Hematopoietic multipotent progenitor cell treated with erythropoietin and hydrocortisone succinate and interleukin-3 and kit ligand, for 4 days (in vitro differentiated cells): ENCODE results near the gene HOXB7.

Experiments
- DNase-seq: peaks from one replicate; pipeline ENCODE4 v3.0.0-alpha.2; 2015

The HOXB7 gene

GRCh38 chr17:48622857-48623256 lies 12.0 kb upstream of the HOXB7 start:
- DNase-seq, result no peak

GRCh38 chr17:48621410-48622392 lies 10.9 kb upstream of the HOXB7 start:
- DNase-seq, result no peak

DNA sequence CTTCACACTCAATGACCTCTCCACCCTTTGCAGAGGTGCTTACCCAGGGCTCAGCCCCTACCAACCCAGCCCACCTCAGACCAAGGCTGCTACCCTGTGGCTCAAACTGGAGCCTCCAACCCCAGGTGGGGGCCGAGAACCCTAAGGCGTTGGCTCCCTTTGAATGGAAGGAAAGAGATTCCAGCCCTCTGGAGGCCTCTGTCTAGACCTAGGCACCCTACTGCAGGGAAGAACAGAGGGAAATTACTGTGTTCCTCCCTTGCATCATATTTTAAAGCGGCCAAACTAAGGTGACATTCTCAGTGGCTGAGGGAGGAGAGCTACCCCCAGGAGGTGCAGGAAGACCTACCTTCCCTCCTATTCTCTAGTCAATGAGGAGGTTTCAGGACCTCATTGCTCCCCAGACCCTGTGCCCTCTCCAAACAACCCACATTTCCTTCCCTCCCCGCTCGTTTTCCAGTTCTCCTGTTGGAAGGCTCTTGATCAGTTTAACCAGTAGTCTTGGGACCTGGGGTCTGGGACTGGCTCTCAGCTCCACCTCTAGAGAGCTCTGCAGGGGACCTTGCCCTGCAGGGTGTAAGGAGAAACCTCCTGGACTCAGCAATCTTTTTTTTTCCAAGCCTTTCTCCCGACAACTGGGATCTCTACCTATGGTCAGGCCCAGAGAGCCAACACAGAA lies 9.8 kb upstream of the HOXB7 start:
- no peak for DNase-seq

DNA sequence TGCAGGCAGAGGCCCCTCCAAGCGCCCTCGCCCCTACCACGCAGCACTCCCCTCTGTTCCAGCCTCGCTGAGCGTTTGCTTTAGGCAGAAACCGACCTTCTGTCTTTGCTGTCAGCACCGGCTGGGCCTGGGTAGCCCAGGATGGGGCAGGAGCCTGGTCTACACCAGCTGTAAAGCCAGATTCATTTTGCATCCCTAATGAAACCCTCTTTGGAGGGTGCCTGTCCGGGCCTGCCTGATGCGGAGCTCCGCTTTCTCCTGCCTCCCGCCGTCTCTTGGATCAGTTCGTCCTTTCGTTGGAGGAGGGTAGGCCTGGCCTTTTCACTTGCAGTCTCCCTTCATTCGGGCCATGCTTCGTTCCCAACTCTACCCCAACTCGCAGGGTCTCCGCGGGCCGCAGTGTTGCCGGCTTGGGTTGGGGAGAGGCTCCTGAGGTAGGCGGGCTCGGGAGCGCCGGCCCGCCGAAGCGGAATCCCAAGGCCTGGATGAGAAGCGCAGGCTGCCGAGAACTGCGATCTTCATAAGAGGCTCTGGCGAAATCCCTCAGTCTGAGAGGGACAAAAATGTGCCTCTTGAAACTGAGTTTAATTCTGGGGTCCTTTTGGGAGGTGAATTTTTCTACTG lies 9.1 kb upstream of the HOXB7 start:
- no peak for DNase-seq

DNA sequence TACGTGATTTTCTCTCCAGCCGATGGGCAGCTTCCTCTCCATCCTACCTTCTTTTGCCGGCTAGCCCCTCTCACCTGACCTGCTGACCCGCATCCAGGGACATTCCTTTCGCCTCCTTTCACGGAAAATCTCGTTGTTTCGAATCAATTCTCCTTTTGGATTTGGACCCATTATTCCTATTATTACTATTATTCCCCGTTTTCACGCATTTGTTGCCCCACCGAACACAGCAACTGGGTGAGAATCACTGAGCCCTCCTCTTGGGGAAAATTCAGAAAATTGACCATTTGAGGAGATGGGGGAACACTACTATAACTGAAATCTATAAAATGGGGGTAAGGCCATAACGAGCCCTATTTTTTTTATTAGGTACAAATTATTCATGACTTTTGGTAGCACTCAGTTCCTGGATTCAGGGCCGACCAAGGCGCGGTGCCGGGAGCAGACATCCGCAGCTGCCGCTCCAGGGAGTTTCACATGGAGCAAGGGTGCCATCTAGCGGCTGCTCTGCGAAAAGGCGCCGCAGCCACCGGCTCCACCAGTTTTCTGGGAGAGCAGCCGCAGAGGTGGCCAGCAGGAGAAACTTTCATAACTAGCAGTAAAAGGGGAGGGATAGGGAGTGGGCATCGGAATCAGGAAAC lies 7.6 kb upstream of the HOXB7 start:
- peak; percentile 91 for DNase-seq

- no peak for DNase-seq
These were observed 6.8 kb upstream of the HOXB7 start for GRCh38 chr17:48617471-48618255.

GRCh38 chr17:48616717-48617470 lies 6.1 kb upstream of the HOXB7 start:
- no peak for DNase-seq

DNA sequence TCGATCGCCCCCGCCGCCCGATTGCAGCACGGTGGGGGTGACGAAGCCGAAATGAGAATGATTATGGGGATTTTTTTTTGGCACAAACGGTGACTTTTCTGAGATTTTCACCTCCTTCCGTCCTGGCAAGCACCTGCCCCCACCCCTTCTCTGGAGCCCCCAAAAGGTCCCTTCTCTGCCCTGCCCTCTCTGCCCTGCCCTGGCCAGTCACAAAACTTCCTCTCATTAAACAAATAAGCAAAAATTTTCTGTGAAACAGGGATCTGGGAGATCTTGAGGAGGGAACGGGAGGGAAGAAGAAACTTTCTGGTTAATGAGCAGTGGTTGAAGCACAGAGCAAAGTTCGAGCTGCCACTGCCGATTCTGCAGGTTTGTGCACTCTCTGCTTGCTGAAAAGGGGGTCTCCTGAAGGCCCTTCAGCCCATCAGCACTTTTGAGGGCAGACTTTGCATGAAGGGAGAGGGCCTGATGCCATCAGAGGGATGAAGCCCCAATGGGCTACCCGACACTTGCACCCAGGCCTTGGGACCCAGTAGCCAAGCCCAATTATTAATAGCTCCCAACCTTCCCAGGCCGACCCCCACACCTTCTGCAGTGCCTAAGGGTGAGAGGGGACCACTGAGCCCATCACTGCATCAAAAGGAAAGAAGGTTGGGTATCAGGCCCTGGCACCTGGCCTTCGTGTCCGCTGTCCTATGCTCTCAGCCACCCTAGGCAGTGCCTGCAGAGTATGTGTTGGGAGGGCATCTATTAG lies 5.3 kb upstream of the HOXB7 start:
- no peak for DNase-seq

GRCh38 chr17:48615047-48615962 lies 4.5 kb upstream of the HOXB7 start, which contains the start of gene HOXB8:
HOXB8 (minus strand) TSS chr17:48615292; CDS start chr17:48614704, 588 bp downstream.
- no peak for DNase-seq

DNA sequence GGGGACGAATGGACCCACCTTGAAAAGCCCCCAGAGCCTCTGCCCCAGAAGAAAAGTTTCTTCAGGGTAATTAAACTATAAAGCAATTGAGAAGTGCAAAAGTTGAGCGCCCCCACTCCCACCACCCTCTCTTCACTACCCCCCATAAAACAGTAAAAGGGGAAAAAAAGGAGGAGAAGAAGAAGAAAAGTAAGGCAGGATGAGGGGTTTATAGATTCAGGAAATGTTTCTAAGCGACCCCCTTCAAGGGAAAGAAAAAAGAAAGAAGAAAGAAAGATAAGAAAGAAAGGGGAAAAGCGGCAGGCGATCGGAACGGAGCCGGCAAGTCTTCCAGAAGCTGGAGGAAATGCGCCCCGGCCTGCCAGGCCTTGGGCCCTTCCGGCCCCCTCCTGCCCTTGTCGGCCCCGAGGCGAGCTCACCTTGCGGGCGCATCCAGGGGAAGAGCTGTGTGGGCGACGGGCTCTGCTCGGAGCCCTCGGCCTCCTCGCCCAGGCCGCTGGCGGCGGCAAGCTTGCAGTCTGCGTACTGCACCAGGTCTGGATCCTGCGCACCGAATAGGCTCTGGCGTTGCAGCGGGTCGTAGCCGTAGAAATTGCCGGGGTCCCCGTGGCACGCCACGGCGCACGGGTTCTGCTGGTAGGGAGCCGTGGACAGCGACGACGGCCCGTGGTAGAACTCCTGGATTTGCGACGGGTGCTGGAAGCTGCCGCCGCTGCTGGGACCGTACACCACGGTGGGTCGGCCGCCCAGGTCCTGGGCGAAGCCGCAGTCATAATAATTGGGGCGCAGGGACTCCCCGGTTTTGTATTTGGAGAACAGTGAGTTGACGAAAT lies 3.3 kb upstream of the HOXB7 start:
- peak; percentile 54 for DNase-seq

DNA sequence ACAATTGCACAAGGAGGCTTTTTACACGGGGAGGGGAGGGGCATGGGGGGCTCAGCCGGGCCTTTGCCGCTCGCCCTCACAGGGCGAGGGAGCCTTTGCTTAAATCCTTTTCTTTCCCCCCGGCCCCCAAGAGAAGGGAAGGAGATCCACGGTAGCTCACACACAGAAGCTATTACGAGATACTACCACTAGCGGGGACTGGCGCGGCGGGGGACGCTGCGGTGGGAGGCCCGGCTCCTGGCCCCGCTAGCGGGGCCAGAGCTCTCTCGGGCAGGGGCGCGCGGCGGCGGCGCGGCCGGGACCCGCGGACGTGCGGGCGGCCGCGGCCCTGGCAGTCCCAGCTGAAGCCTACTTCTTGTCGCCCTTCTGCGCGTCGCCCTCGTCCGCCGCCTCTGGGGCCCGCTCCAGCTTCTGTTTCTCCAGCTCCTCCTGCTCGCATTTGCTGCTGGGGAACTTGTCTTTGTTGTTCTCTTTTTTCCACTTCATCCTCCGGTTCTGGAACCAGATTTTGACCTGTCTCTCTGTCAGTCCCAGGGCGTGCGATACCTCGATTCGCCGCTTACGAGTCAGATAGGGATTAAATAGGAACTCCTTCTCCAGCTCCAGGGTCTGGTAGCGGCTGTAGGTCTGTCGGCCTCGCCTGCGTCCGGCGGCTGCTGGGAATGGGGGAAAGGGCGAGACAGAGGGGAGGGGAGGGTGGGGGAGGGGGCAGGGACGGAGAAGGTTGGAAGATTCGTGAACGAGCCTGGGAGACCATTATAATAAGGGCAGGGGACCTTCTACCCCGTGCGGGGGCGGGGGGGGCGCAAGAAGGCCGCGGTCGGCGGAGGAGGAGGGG lies 2.3 kb upstream of the HOXB7 start:
- peak; percentile 70 for DNase-seq

- DNase-seq, result no peak
These were observed 1.6 kb upstream of the HOXB7 start for GRCh38 chr17:48612456-48612853.

GRCh38 chr17:48611681-48612455 lies 1.1 kb upstream of the HOXB7 start:
- no peak for DNase-seq

- no peak for DNase-seq
These were observed 396 bp upstream of the HOXB7 start for GRCh38 chr17:48611213-48611612.

DNA sequence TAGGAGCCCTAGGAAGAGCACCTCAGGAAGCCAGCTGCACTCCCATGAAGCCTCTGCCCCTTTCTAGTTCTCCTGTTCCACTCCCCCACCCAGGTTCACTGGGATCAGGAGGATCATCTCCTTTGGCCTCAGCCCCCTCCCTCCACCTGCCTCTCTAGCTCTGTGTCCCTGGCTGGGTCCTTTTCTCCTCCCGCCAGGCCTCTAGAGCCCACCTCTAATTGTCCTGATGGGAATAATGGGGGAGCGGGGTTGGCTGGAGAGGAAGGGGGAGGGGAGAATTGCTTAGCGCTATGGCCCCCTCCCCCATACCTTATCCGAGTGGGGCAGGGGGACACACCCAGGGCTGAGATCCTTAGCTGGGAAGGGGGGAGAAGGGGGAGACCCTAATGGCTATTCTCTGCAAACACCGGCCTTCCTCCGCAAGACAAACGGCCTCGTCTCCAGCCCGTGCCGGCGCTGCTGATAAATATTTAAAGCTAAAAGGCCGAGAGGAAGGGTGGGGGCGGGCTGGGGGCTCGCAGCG lies 997 bp downstream of the HOXB7 start:
- no peak for DNase-seq

- no peak for DNase-seq
These were observed 1.8 kb downstream of the HOXB7 start for GRCh38 chr17:48609033-48609432.

DNA sequence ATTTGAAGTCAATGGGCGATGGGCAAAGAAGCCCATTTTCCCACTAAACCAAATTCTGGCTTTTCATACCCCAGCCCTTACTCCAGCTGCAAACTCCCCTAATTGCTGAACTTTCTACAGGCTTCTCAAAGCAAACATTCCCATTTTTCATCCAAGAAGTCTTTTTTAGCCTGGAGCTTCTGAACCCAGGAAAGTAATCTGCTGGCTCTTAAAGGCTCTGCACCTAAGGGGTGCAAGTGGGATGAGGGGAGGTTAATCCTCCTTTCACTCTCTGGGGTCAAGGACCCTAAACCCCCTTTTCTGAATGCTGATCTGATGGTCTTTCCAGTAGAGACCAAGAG lies 2.4 kb downstream of the HOXB7 start:
- no peak for DNase-seq
